CD4-positive, alpha-beta T cell treated with Interleukin-1 beta for 1 hour (primary cell): ENCODE measurements around the gene RRH.
"Not testable (repeated sequence)": the region's sequence is repeated elsewhere in the genome, so short reads cannot be mapped to it uniquely, and the experiment has no call there.

Experiments used
- DNase-seq, 2 donors: peaks; one replicate each; pipeline ENCODE4 v3.0.0-alpha.2; 2020 to 2022

RRH gene

GRCh38 chr4:109846395-109847098 lies 18.8 kb downstream of the RRH start:
- DNase-seq = no peak

GRCh38 chr4:109847896-109848442 lies 20.2 kb downstream of the RRH start, which contains the start of gene LRIT3:
Gene LRIT3, plus strand, starts transcription at chr4:109848107. Its CDS starts 95 bp downstream, at chr4:109848202.
- DNase-seq = no peak

- no peak for DNase-seq
Measured at GRCh38 chr4:109848501-109848900, 20.7 kb downstream of the RRH start.

- DNase-seq = no peak
Measured at GRCh38 chr4:109850601-109851000, 22.8 kb downstream of the RRH start.

- DNase-seq = not testable (repeated sequence)
Measured at GRCh38 chr4:109859426-109860300, 31.9 kb downstream of the RRH start.

GRCh38 chr4:109861271-109861670 lies 33.5 kb downstream of the RRH start:
- DNase-seq = no peak

- DNase-seq = no peak
Measured at GRCh38 chr4:109861916-109862511, 34.2 kb downstream of the RRH start.

GRCh38 chr4:109864134-109864533 lies 36.4 kb downstream of the RRH start:
- no peak for DNase-seq

- DNase-seq = no peak
Measured at GRCh38 chr4:109870061-109870460, 42.3 kb downstream of the RRH start.

- no peak for DNase-seq
Measured at GRCh38 chr4:109872065-109872464, 44.3 kb downstream of the RRH start.

GRCh38 chr4:109872950-109873656 lies 45.3 kb downstream of the RRH start:
- DNase-seq = no peak

GRCh38 chr4:109873791-109874514 lies 46.2 kb downstream of the RRH start:
- no peak for DNase-seq

GRCh38 chr4:109875106-109875505 lies 47.3 kb downstream of the RRH start:
- DNase-seq = no peak

GRCh38 chr4:109875553-109875952 lies 47.8 kb downstream of the RRH start:
- not testable (repeated sequence) for DNase-seq

- no peak for DNase-seq
Measured at GRCh38 chr4:109876634-109877265, 49.0 kb downstream of the RRH start.

- DNase-seq = no peak
Measured at GRCh38 chr4:109877400-109877799, 49.6 kb downstream of the RRH start.

- no peak for DNase-seq
Measured at GRCh38 chr4:109878355-109878754, 50.6 kb downstream of the RRH start.

- no peak for DNase-seq
Measured at GRCh38 chr4:109879081-109879480, 51.3 kb downstream of the RRH start.

GRCh38 chr4:109879636-109880314 lies 52.0 kb downstream of the RRH start:
- DNase-seq = no peak

GRCh38 chr4:109886303-109886702 lies 58.5 kb downstream of the RRH start:
- DNase-seq = no peak

- no peak for DNase-seq
Measured at GRCh38 chr4:109887071-109887470, 59.3 kb downstream of the RRH start.
